ENCODE results near the gene FNDC3A. TPM values are rescaled to one million over a fixed set of nuclear protein-coding genes. Genes with fewer than 3 reads are reported as not detected.

The FNDC3A gene
- polyA plus RNA-seq, 1 experiment, result 82.1 TPM

DNA sequence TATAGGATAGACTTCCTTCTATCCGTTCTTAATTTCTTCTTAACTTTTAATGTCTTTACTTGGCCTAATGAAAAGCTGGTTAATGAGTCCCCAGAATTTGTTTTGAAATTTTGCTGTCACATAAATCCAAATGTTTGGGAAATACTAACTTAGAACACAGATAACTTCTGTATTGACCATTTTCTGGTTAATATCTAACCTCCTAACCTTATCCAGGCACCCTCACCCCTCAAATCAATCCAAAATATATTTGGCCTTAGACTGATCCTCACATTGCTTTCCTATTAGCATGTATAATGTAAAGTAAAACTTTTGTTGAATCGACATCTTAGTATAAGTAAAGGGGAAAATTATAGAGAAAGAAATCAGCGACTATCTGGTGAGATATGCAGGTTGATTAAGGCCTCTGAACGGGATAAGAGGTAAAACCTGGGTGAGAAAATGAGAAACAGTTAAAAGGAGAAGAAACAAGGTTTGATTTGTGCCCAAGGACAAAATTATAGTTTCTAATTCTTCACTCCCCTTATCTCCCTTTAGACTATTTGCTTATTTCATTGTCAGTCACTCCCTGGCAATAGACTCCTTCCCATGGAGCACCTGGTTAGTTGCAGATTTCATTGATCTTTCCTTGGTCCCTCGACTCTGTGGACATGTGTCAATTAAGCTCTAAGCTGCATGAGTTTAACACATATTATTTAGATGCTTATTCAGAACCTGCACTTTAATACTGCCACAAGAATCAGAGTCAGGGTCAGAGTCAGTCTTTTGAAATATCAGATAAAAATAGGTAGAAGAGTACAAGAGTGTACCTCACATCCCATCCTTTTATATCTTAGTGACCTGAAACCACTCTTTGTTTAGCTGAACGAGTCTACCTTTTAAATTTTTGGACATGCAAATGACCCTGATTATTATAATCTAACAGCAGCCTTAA lies 125.2 kb downstream of the FNDC3A start:
- TF ChIP-seq, protein P1, sequence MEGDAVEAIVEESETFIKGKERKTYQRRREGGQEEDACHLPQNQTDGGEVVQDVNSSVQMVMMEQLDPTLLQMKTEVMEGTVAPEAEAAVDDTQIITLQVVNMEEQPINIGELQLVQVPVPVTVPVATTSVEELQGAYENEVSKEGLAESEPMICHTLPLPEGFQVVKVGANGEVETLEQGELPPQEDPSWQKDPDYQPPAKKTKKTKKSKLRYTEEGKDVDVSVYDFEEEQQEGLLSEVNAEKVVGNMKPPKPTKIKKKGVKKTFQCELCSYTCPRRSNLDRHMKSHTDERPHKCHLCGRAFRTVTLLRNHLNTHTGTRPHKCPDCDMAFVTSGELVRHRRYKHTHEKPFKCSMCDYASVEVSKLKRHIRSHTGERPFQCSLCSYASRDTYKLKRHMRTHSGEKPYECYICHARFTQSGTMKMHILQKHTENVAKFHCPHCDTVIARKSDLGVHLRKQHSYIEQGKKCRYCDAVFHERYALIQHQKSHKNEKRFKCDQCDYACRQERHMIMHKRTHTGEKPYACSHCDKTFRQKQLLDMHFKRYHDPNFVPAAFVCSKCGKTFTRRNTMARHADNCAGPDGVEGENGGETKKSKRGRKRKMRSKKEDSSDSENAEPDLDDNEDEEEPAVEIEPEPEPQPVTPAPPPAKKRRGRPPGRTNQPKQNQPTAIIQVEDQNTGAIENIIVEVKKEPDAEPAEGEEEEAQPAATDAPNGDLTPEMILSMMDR (IDR thresholded peaks at IDR 0.05; ENCODE audit: low read depth, low read length), result no peak
- CTCF ChIA-PET, result interaction anchor here (0.7 kb wide), 1 partner anchor 48 kb away, joined by 3 read pairs; no protein-coding TSS in a partner anchor
- Histone ChIP-seq H3K27ac (ENCODE audit: low read depth, low read length) (no peak overlapping the region), H3K4me3 (ENCODE audit: low read depth, low read length) (no peak overlapping the region), H3K27me3 (ENCODE audit: control insufficient read depth, insufficient read depth, low read length) (no peaks in the 10 kb centered on the region), H3K9me3 (ENCODE audit: control insufficient read depth, insufficient read depth, low read length) (no peaks in the 10 kb centered on the region)
- DNase-seq (ENCODE audit: low read depth, low spot score), result no peak
- POLR2A ChIA-PET, result interaction anchor here (0.7 kb wide), 1 partner anchor 18 kb away, joined by 5 read pairs; no protein-coding TSS in a partner anchor

DNA sequence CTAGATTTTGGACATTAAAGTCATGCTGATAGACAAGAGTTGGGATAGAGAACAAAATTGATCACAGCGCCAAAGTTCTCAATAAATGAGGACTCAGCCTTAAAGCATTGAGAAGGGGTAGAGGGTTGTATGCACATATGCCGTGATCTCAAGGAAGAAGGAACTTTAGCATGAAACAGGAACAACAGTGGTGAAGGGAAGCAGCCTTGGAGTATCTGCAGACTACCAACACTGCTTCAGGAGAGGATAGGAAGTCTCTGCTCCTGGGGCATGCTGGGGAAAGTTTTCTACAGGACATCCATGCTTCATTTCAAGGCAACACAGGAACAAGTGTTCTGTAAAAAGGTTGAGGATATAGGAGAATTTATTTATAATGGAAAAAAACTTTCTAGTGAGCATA lies 132.5 kb downstream of the FNDC3A start:
- Histone ChIP-seq H3K27ac (ENCODE audit: low read depth, low read length) (no peak overlapping the region), H3K4me3 (ENCODE audit: low read depth, low read length) (no peak overlapping the region), H3K9me3 (ENCODE audit: control insufficient read depth, insufficient read depth, low read length) (no peaks in the 10 kb centered on the region), H3K27me3 (ENCODE audit: control insufficient read depth, insufficient read depth, low read length) (no peaks in the 10 kb centered on the region)
- POLR2A ChIA-PET, result no interaction called here
- TF ChIP-seq, protein P1 (IDR thresholded peaks at IDR 0.05; ENCODE audit: low read depth, low read length), result no peak
- no peak for DNase-seq (ENCODE audit: low read depth, low spot score)
- CTCF ChIA-PET, result no interaction called here

DNA sequence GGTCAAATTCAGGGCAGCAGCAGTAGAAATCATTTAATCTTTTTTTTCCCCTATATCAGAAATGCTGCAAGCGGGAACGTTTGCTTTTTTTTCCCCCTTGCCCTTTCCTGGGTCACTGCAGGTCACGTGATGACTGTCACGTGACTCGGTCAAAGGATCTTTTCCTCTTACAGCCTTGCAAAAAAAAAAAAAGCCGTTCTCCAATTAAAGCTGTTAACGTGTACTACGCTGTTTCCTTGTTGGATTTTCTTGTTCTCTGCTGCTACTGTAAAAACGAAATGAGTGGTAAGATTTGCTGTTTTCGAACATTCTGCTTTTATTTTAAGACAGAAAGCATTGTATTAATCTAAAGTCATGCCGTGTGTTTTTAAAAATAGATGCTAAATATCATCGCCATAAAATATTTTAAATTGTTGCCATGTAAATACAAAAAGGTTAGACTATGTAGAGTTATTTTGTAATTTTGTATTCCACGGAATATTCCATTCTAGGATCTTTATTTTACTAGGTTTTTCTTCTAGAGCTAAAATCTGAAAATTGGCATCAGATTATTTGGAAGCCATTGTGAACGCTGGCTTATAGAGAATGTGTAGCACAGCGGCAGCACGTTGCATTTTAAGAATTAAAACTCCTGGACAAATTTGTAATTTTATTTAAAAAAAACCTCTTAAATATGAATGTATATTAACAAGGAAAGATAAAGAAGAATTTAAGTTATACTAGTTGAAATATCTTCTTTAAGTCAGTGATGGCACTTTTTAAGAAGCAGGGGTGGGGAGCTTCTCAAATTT lies 134.6 kb downstream of the FNDC3A start:
- H3K27me3 ChIP-seq (ENCODE audit: control insufficient read depth, insufficient read depth, low read length), result no peaks in the 10 kb centered on the region
- TF ChIP-seq, protein P1 (IDR thresholded peaks at IDR 0.05; ENCODE audit: low read depth, low read length), result no peak
- peak overlapping the region; percentile 58 for H3K4me3 ChIP-seq (ENCODE audit: low read depth, low read length)
- H3K27ac ChIP-seq (ENCODE audit: low read depth, low read length), result no peak overlapping the region
- peak; percentile 66 for DNase-seq (ENCODE audit: low read depth, low spot score)
- ChIA-PET POLR2A (no interaction called here), CTCF (interaction anchor here (0.6 to 1.4 kb wide), 4 partner anchors 134 to 1751 kb away, joined by 3 to 5 read pairs (median 3); no protein-coding TSS in a partner anchor)
- H3K9me3 ChIP-seq (ENCODE audit: control insufficient read depth, insufficient read depth, low read length), result no peaks in the 10 kb centered on the region

DNA sequence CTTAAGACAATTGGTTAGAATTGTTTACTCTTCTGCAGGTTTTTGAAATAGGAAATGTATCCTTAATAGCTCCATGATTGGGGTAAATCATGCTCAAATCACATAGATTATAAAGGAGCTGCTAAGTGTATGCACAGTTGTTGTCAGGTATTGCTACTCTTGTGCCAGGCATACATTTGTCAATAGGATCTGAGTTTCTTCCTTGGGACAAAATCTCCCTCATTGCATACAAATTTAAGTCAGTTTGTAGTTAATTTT lies 135.1 kb downstream of the FNDC3A start:
- DNase-seq (ENCODE audit: low read depth, low spot score), result no peak
- CTCF ChIA-PET, result interaction anchor here (0.7 to 1.4 kb wide), 3 partner anchors 135 to 1751 kb away, joined by 3 read pairs; no protein-coding TSS in a partner anchor
- Histone ChIP-seq H3K9me3 (ENCODE audit: control insufficient read depth, insufficient read depth, low read length) (no peaks in the 10 kb centered on the region), H3K27me3 (ENCODE audit: control insufficient read depth, insufficient read depth, low read length) (no peaks in the 10 kb centered on the region), H3K4me3 (ENCODE audit: low read depth, low read length) (peak overlapping the region; percentile 58), H3K27ac (ENCODE audit: low read depth, low read length) (no peak overlapping the region)
- TF ChIP-seq, protein P1 (IDR thresholded peaks at IDR 0.05; ENCODE audit: low read depth, low read length), result no peak
- POLR2A ChIA-PET, result no interaction called here

All from AG04450 (cell line).